ENCODE data around the gene PHPT1. TPM values are rescaled to one million over a fixed set of nuclear protein-coding genes. Genes with fewer than 3 reads are reported as not detected.
"Not testable (repeated sequence)": the region's sequence is repeated elsewhere in the genome, so short reads cannot be mapped to it uniquely, and the experiment has no call there.

Gene PHPT1
- total RNA-seq, 2 donors from 2014 or later = 37.5 to 92.1 TPM

- H3K36me3 ChIP-seq = peaks cover 16% of the 10 kb centered on the region
- H3K4me1 ChIP-seq (ENCODE audit: control insufficient read depth in 1 of 2, low read depth in 2 of 2) = no peaks in the 10 kb centered on the region
- DNase-seq (ENCODE audit: low spot score) = no peak
- no peaks in the 10 kb centered on the region for H3K27me3 ChIP-seq (replicated peaks; ENCODE audit: insufficient read depth)
- H3K9me3 ChIP-seq = no peaks in the 10 kb centered on the region
- H3K4me3 ChIP-seq = no peak overlapping the region
- no peak for ATAC-seq (ENCODE audit: insufficient number of reproducible peaks, low FRiP score, low read depth)
- no peak for TF ChIP-seq CTCF (IDR thresholded peaks at IDR 0.05)
- no peak overlapping the region for H3K27ac ChIP-seq
Measured at GRCh38 chr9:136835162-136835931, 13.9 kb upstream of the PHPT1 start.

GRCh38 chr9:136835932-136836904 is 13.0 kb upstream of the PHPT1 start:
- no peak for DNase-seq (ENCODE audit: low spot score)
- Histone ChIP-seq H3K27ac (no peak overlapping the region), H3K4me3 (no peak overlapping the region), H3K9me3 (no peaks in the 10 kb centered on the region), H3K4me1 (ENCODE audit: control insufficient read depth in 1 of 2, low read depth in 2 of 2) (peaks cover 0 to 3% of the 10 kb centered on the region in 2 donors), H3K36me3 (peaks cover 9% of the 10 kb centered on the region), H3K27me3 (replicated peaks; ENCODE audit: insufficient read depth) (no peaks in the 10 kb centered on the region)
- ATAC-seq (ENCODE audit: insufficient number of reproducible peaks, low FRiP score, low read depth) = no peak
- TF ChIP-seq CTCF (IDR thresholded peaks at IDR 0.05) = no peak

- Histone ChIP-seq H3K4me1 (ENCODE audit: control insufficient read depth in 1 of 2, low read depth in 2 of 2) (peaks cover 0 to 11% of the 10 kb centered on the region in 2 donors), H3K36me3 (peaks cover 8% of the 10 kb centered on the region), H3K9me3 (no peaks in the 10 kb centered on the region), H3K4me3 (no peak overlapping the region), H3K27ac (no peak overlapping the region), H3K27me3 (replicated peaks; ENCODE audit: insufficient read depth) (no peaks in the 10 kb centered on the region)
- no peak for TF ChIP-seq CTCF (IDR thresholded peaks at IDR 0.05)
- no peak for ATAC-seq (ENCODE audit: insufficient number of reproducible peaks, low FRiP score, low read depth)
- no peak for DNase-seq (ENCODE audit: low spot score)
Measured at GRCh38 chr9:136837146-136837855, 11.9 kb upstream of the PHPT1 start.

- H3K9me3 ChIP-seq; H3K27me3 ChIP-seq (replicated peaks; ENCODE audit: insufficient read depth); H3K27ac ChIP-seq; H3K4me3 ChIP-seq; DNase-seq (ENCODE audit: low spot score); ATAC-seq (ENCODE audit: insufficient number of reproducible peaks, low FRiP score, low read depth); H3K36me3 ChIP-seq: not testable (repeated sequence)
- H3K4me1 ChIP-seq (ENCODE audit: control insufficient read depth in 1 of 2, low read depth in 2 of 2) = peaks cover 0 to 16% of the 10 kb centered on the region in 2 donors
Measured at GRCh38 chr9:136837856-136838277, 11.3 kb upstream of the PHPT1 start.

GRCh38 chr9:136838314-136839228 is 10.6 kb upstream of the PHPT1 start:
- TF ChIP-seq CTCF (IDR thresholded peaks at IDR 0.05) = no peak
- Histone ChIP-seq H3K4me1 (ENCODE audit: control insufficient read depth in 1 of 2, low read depth in 2 of 2) (peaks cover 7 to 22% of the 10 kb centered on the region in 2 donors), H3K36me3 (peaks cover 8% of the 10 kb centered on the region), H3K27ac (no peak overlapping the region), H3K27me3 (replicated peaks; ENCODE audit: insufficient read depth) (no peaks in the 10 kb centered on the region), H3K4me3 (no peak overlapping the region), H3K9me3 (no peaks in the 10 kb centered on the region)
- ATAC-seq (ENCODE audit: insufficient number of reproducible peaks, low FRiP score, low read depth) (no peak), DNase-seq (ENCODE audit: low spot score) (no peak)

Measured in thoracic aorta (tissue), 2 donors.